Measurements from ENCODE around the gene TRIM2.

Gene TRIM2

DNA sequence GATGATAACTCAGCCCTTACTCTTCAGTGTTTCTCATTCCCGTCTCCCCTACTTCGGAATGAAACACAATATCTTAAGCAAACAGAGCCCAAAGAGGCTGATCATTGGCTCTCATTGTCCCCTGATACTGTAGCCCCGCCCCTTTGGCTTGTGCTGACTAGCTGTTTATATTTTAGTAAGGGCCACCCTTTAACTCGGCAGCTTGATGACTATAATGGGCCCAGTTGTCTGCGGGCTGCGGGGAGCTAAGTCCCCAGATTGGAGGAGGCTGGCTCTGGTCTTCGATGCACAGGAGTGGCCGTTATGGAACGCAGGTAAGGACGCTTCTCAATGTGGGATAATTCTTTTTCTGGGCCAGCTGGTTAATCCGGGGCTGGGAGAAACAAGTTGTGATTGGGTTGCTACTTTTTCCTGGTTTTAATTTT lies at the start of gene TRIM2:
TSS of gene TRIM2 (plus strand) at position 197 of the 425 bp plus-strand sequence. CDS start at position 285, 88 bp downstream.
- peak; percentile 81 for DNase-seq (ENCODE audit: low read depth)

DNA sequence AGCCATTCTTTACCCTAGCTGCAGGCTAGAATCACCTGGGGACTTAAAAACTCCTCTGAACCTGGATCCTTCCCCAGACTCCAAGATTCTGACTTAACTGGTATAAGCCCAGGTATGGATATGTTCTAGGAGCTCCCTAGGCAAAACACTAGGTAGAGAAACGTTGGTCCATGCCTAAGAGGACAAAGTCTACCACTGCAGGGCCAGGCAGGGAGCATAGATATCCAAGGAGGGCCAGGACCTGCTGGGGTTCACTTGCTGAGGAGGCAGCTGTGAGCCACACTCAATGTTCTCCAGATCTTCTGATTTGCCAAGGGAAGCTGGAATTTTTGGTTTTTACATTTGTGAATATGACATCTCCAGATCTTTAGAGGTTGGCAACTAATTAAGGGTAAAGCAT lies 48.6 kb upstream of the TRIM2 start:
- no peak overlapping the region for H3K4me3 ChIP-seq (ENCODE audit: control insufficient read depth, low read depth, low read length)
- TF ChIP-seq, protein P1, sequence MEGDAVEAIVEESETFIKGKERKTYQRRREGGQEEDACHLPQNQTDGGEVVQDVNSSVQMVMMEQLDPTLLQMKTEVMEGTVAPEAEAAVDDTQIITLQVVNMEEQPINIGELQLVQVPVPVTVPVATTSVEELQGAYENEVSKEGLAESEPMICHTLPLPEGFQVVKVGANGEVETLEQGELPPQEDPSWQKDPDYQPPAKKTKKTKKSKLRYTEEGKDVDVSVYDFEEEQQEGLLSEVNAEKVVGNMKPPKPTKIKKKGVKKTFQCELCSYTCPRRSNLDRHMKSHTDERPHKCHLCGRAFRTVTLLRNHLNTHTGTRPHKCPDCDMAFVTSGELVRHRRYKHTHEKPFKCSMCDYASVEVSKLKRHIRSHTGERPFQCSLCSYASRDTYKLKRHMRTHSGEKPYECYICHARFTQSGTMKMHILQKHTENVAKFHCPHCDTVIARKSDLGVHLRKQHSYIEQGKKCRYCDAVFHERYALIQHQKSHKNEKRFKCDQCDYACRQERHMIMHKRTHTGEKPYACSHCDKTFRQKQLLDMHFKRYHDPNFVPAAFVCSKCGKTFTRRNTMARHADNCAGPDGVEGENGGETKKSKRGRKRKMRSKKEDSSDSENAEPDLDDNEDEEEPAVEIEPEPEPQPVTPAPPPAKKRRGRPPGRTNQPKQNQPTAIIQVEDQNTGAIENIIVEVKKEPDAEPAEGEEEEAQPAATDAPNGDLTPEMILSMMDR (conservative IDR thresholded peaks at IDR 0.05; ENCODE audit: control insufficient read depth, insufficient read depth, low read depth, low read length), result no peak
- no peak for DNase-seq (ENCODE audit: low read depth)

More for the DNA sequence above, at the start of gene TRIM2:
- TF ChIP-seq, protein P1 (conservative IDR thresholded peaks at IDR 0.05; ENCODE audit: control insufficient read depth, insufficient read depth, low read depth, low read length), result no peak
- H3K4me3 ChIP-seq (ENCODE audit: control insufficient read depth, low read depth, low read length), result peak within 1 kb of the TSS; percentile 28

DNA sequence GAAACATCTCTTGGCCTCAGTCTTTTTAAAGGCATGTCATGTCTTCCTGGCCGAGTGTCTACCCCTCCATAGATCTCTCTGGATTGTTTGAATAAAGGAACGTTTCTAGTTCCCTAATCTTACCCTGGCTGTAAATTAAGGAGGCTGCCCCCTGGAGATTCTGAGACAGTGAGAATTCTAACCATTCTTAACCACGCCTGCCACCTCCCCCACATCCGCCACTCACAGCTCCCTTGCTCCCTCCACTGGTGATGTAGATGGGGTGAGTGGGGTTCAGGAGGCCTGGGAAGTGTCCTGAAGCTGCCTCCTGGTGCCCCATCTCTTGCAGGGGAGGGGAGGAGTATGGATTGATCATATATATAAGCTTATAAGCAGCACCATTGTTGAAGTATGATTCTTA lies 48.0 kb upstream of the TRIM2 start:
- TF ChIP-seq, protein P1 (conservative IDR thresholded peaks at IDR 0.05; ENCODE audit: control insufficient read depth, insufficient read depth, low read depth, low read length), result no peak
- no peak overlapping the region for H3K4me3 ChIP-seq (ENCODE audit: control insufficient read depth, low read depth, low read length)

DNA sequence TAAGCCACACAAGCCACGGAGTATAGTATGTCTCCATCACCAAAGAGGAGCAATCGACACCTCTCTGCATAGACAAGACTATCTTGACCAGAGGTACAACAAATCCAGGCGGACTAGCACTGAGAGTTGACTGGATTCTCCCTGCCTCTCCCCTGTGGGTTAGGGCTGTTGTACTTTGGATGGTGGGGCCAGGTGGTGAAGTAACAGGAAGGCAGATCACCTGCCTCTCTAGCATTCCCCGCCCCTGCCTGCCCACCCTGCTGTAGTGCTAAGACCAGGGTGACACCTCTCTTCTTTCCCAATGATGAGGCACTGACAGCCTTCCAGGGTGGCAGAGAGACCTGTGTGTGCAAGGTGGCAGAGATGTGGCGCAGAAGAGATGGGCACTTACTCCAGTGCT lies 47.5 kb upstream of the TRIM2 start:
- H3K4me3 ChIP-seq (ENCODE audit: control insufficient read depth, low read depth, low read length), result no peak overlapping the region
- TF ChIP-seq, protein P1 (conservative IDR thresholded peaks at IDR 0.05; ENCODE audit: control insufficient read depth, insufficient read depth, low read depth, low read length), result no peak
- DNase-seq (ENCODE audit: low read depth), result no peak

More for the DNA sequence above, 48.0 kb upstream of the TRIM2 start:
- no peak for DNase-seq (ENCODE audit: low read depth)

DNA sequence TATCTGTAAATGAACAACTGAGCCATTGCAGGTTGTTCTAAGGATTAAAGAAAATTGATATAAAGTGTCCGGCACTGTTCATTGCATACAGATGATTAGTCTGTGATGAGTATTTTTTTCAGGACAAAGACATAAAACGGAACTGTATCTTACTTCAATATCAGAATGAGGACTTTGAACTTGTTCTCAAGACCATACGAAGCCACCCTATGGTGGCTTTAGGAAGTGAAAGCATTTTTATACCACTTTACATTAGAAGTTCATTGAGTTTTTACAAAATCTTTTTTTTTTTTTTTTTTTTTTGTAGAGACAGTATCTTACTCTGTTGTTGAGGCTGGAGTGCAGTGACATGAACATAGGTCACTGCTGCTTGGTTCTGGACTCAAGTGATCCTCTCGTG lies 45.2 kb upstream of the TRIM2 start:
- no peak for DNase-seq (ENCODE audit: low read depth)
- no peak overlapping the region for H3K4me3 ChIP-seq (ENCODE audit: control insufficient read depth, low read depth, low read length)
- TF ChIP-seq, protein P1 (conservative IDR thresholded peaks at IDR 0.05; ENCODE audit: control insufficient read depth, insufficient read depth, low read depth, low read length), result peak; percentile 23

DNA sequence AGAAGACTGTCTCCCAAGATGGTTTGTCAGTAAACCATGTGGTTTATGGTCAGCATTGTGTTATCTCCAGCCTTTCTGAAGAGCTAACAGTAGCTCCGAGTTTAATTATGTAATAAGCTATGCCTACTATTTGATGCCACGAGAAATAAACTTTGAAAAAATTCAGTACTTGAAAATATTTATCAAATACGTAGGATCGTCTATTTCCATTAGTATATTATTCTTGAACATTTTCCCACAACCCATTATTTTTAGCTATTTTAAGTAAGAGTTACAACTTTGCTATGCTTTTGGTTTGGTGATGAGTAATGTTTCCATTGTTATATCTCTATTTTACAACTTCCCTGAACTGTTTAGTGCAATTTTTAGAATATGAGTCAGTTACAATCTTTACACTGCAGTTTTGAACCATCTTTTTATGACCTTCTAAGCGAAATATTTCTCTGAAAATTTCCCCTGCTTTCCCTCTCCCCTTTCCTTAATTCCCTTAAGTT lies 44.5 kb upstream of the TRIM2 start:
- TF ChIP-seq, protein P1 (conservative IDR thresholded peaks at IDR 0.05; ENCODE audit: control insufficient read depth, insufficient read depth, low read depth, low read length), result no peak
- peak; percentile 68 for DNase-seq (ENCODE audit: low read depth)
- no peak overlapping the region for H3K4me3 ChIP-seq (ENCODE audit: control insufficient read depth, low read depth, low read length)

DNA sequence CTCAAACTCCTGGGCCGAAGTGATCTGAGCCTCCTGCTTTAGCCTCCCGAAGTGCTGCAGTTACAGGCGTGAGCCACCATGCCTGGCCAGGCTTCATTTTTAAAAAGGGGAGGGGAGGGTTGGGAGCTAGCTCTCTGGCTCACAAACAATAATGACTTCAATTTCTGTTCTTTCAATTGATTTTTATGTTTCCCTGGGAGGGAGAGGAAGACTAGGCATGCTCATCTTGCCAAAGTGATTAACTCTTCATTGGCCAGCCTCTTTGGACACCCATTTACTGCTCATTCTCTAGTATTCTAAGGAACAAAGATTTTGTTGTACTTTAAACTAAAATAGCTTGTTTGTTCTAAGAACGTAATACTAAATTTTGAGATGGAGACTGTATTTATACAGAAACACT lies 43.4 kb upstream of the TRIM2 start:
- H3K4me3 ChIP-seq (ENCODE audit: control insufficient read depth, low read depth, low read length), result no peak overlapping the region
- TF ChIP-seq, protein P1 (conservative IDR thresholded peaks at IDR 0.05; ENCODE audit: control insufficient read depth, insufficient read depth, low read depth, low read length), result no peak
- no peak for DNase-seq (ENCODE audit: low read depth)
